PFSK-1 (cell line): ENCODE data around the gene CD44.

Experiments used
- POLR2AphosphoS5 ChIP-seq: IDR thresholded peaks from 2 replicates; pipeline ENCODE4 v1.6.1; 2012; ENCODE audit warnings: low read depth, mild to moderate bottlenecking, control low read depth, low read length, moderate library complexity
- SIN3A ChIP-seq: IDR thresholded peaks from 2 replicates; pipeline ENCODE4 v1.6.1; 2012; ENCODE audit warnings: mild to moderate bottlenecking, low read length, moderate library complexity, borderline replicate concordance; ENCODE audit not compliant: insufficient read depth
- TAF1 ChIP-seq: IDR thresholded peaks from 2 replicates; pipeline ENCODE4 v1.6.1; 2012; ENCODE audit warnings: low read length, control low read depth, borderline replicate concordance; ENCODE audit not compliant: insufficient read depth
- TF ChIP-seq, protein P1 (sequence below), 2 experiments: IDR thresholded peaks; 2 replicates each; pipeline versions ENCODE4 v1.6.1 to v1.8.0; 2011 to 2012; ENCODE audit warnings: low read depth in 2 of 2, low read length in 2 of 2, control low read depth in 1 of 2, inconsistent platforms in 1 of 2, mild to moderate bottlenecking in 1 of 2, moderate library complexity in 1 of 2; ENCODE audit not compliant: insufficient read depth in 1 of 2

DNA sequence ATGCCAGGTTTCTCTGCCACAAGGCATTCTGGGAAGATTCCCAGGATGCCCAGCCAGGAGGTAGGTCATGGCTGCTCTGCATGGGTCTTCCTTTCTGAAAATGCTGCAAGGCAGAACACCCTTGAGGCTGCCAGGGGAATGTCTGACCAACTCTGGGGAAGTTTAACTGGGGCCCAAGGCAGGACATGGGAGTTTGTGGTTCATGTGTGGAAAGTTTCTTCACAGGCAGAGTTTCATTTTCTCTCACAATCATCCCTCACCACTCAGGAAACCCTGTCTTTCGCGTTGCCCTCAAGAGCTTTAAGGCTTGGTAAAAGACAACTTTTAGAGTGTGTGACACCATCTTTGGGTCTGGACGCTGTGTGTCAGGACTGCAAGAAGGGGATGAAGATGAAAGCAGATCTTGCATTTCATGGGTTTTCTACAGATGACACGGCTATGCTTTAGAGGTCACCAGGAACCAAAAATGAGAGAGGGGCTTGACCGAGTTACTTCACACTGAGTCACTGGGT, 133.5 kb downstream of the CD44 start:
- TF ChIP-seq POLR2AphosphoS5 (no peak), SIN3A (no peak), TAF1 (no peak)
- TF ChIP-seq, protein P1, sequence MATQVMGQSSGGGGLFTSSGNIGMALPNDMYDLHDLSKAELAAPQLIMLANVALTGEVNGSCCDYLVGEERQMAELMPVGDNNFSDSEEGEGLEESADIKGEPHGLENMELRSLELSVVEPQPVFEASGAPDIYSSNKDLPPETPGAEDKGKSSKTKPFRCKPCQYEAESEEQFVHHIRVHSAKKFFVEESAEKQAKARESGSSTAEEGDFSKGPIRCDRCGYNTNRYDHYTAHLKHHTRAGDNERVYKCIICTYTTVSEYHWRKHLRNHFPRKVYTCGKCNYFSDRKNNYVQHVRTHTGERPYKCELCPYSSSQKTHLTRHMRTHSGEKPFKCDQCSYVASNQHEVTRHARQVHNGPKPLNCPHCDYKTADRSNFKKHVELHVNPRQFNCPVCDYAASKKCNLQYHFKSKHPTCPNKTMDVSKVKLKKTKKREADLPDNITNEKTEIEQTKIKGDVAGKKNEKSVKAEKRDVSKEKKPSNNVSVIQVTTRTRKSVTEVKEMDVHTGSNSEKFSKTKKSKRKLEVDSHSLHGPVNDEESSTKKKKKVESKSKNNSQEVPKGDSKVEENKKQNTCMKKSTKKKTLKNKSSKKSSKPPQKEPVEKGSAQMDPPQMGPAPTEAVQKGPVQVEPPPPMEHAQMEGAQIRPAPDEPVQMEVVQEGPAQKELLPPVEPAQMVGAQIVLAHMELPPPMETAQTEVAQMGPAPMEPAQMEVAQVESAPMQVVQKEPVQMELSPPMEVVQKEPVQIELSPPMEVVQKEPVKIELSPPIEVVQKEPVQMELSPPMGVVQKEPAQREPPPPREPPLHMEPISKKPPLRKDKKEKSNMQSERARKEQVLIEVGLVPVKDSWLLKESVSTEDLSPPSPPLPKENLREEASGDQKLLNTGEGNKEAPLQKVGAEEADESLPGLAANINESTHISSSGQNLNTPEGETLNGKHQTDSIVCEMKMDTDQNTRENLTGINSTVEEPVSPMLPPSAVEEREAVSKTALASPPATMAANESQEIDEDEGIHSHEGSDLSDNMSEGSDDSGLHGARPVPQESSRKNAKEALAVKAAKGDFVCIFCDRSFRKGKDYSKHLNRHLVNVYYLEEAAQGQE (IDR thresholded peaks at IDR 0.05; ENCODE audit: insufficient read depth in 1 of 2, low read depth in 2 of 2, low read length in 2 of 2), result no peak
